GM23338 (cell line): Measurements from ENCODE around the gene SASS6.

Experiments used
- POLR2AphosphoS5 ChIP-seq: IDR thresholded peaks from 2 replicates; pipeline ENCODE4 v1.6.1; 2016; ENCODE audit warnings: antibody characterized with exemption, low read depth
- TF ChIP-seq, protein P1 (sequence below), 2 experiments: fragments of 200-600 bp in 1 of 2; sonication (generic) in 1 of 2; conservative IDR thresholded peaks; 2 replicates each; pipeline versions ENCODE4 v1.5.1 to v1.6.1; 2016 to 2017; ENCODE audit warnings: antibody characterized with exemption in 2 of 2, low read depth in 2 of 2, mild to moderate bottlenecking in 2 of 2, moderate library complexity in 1 of 2

GRCh38 chr1:100050139-100050538 is 82.6 kb downstream of the SASS6 start:
- TF ChIP-seq, protein P1, sequence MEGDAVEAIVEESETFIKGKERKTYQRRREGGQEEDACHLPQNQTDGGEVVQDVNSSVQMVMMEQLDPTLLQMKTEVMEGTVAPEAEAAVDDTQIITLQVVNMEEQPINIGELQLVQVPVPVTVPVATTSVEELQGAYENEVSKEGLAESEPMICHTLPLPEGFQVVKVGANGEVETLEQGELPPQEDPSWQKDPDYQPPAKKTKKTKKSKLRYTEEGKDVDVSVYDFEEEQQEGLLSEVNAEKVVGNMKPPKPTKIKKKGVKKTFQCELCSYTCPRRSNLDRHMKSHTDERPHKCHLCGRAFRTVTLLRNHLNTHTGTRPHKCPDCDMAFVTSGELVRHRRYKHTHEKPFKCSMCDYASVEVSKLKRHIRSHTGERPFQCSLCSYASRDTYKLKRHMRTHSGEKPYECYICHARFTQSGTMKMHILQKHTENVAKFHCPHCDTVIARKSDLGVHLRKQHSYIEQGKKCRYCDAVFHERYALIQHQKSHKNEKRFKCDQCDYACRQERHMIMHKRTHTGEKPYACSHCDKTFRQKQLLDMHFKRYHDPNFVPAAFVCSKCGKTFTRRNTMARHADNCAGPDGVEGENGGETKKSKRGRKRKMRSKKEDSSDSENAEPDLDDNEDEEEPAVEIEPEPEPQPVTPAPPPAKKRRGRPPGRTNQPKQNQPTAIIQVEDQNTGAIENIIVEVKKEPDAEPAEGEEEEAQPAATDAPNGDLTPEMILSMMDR (conservative IDR thresholded peaks at IDR 0.05; ENCODE audit: low read depth in 2 of 2): no peak
- TF ChIP-seq POLR2AphosphoS5: no peak
